OCI-LY3 (cell line): ENCODE results near the gene MBOAT1.

Experiments
- CTCF ChIP-seq: fragments of 200-600, 300-600 bp; sonication (generic); IDR thresholded peaks from 2 replicates; pipeline ENCODE4 v1.5.1; 2014; ENCODE audit warnings: antibody characterized with exemption, low read length, low read depth
- EZH2phosphoT487 ChIP-seq: fragments of 200-600 bp; shearing (Covaris generic); IDR thresholded peaks from 2 replicates; pipeline ENCODE4 v1.6.1; 2018; ENCODE audit warnings: antibody characterized with exemption, mixed run types, low read depth

GRCh38 chr6:20229881-20230280 is 17.6 kb upstream of the MBOAT1 start:
- no peak for TF ChIP-seq CTCF
- TF ChIP-seq EZH2phosphoT487 = no peak
